Nephron progenitor cell (in vitro differentiated cells): Measurements from ENCODE around the gene DKC1.
A peak's percentile ranks its signal among the peaks of the same experiment; 100 is the strongest.

Experiments
- DNase-seq: peaks from one replicate; pipeline ENCODE4 v3.0.0; 2021
- H3K27ac Mint-ChIP-seq: 2 replicates; pipeline ENCODE4 v1.8.0; 2021; ENCODE audit warnings: mild to moderate bottlenecking, moderate library complexity, mixed read lengths
- H3K27me3 Mint-ChIP-seq: 2 replicates; pipeline ENCODE4 v1.8.0; 2021; ENCODE audit warnings: mild to moderate bottlenecking, low read depth, mixed read lengths; ENCODE audit not compliant: poor library complexity
- H3K36me3 Mint-ChIP-seq: 2 replicates; pipeline ENCODE4 v1.8.0; 2021; ENCODE audit warnings: low read depth, mixed read lengths
- H3K4me1 Mint-ChIP-seq: 2 replicates; pipeline ENCODE4 v1.8.0; 2021; ENCODE audit warnings: mixed read lengths
- H3K4me3 Mint-ChIP-seq: 2 replicates; pipeline ENCODE4 v1.8.0; 2021; ENCODE audit warnings: mild to moderate bottlenecking, moderate library complexity, mixed read lengths
- H3K9me3 Mint-ChIP-seq: 2 replicates; pipeline ENCODE4 v1.8.0; 2021; ENCODE audit warnings: mild to moderate bottlenecking, moderate library complexity, mixed read lengths
- CTCF ChIP-seq: fragments of 200-600 bp; sonication (generic); IDR thresholded peaks from 2 replicates; pipeline ENCODE4 v1.5.0; 2021; ENCODE audit warnings: antibody characterized with exemption

DKC1 gene

GRCh38 chrX:154762537-154763296, at the start of gene DKC1:
Gene DKC1 (plus strand): TSS chrX:154762864. CDS start chrX:154762966, 102 bp downstream.
- peak; percentile 94 for DNase-seq
- peaks cover 45% of the 10 kb centered on the region for H3K9me3 Mint-ChIP-seq
- H3K27ac Mint-ChIP-seq: peak within 1 kb of the TSS; percentile 99
- H3K36me3 Mint-ChIP-seq: peaks cover 31% of the 10 kb centered on the region
- peaks cover 20% of the 10 kb centered on the region for H3K4me1 Mint-ChIP-seq
- H3K4me3 Mint-ChIP-seq: peak within 1 kb of the TSS; percentile 87
- peaks cover 5% of the 10 kb centered on the region for H3K27me3 Mint-ChIP-seq
- no peak for TF ChIP-seq CTCF

GRCh38 chrX:154714925-154715324, 47.7 kb upstream of the DKC1 start:
- peak; percentile 50 for DNase-seq
- H3K36me3 Mint-ChIP-seq: no peaks in the 10 kb centered on the region
- H3K27ac Mint-ChIP-seq: no peak overlapping the region
- TF ChIP-seq CTCF: peak; percentile 72
- peaks cover 42% of the 10 kb centered on the region for H3K9me3 Mint-ChIP-seq
- H3K4me3 Mint-ChIP-seq: no peak overlapping the region
- peaks cover 17% of the 10 kb centered on the region for H3K27me3 Mint-ChIP-seq
- peaks cover 10% of the 10 kb centered on the region for H3K4me1 Mint-ChIP-seq

- Mint-ChIP-seq H3K27ac (no peak overlapping the region), H3K36me3 (no peaks in the 10 kb centered on the region), H3K4me1 (peaks cover 10% of the 10 kb centered on the region), H3K9me3 (peaks cover 43% of the 10 kb centered on the region), H3K27me3 (peaks cover 17% of the 10 kb centered on the region), H3K4me3 (no peak overlapping the region)
- DNase-seq: no peak
- TF ChIP-seq CTCF: no peak
Measured at GRCh38 chrX:154715825-154716224, 46.8 kb upstream of the DKC1 start.

GRCh38 chrX:154717824-154718223, 44.8 kb upstream of the DKC1 start:
- Mint-ChIP-seq H3K9me3 (peaks cover 47% of the 10 kb centered on the region), H3K4me1 (peaks cover 10% of the 10 kb centered on the region), H3K4me3 (no peak overlapping the region), H3K36me3 (no peaks in the 10 kb centered on the region), H3K27ac (no peak overlapping the region), H3K27me3 (peaks cover 12% of the 10 kb centered on the region)
- DNase-seq: peak; percentile 17
- TF ChIP-seq CTCF: no peak

- Mint-ChIP-seq H3K9me3 (peaks cover 51% of the 10 kb centered on the region), H3K4me3 (no peak overlapping the region), H3K27ac (no peak overlapping the region), H3K4me1 (peaks cover 10% of the 10 kb centered on the region), H3K27me3 (peaks cover 12% of the 10 kb centered on the region), H3K36me3 (no peaks in the 10 kb centered on the region)
- no peak for TF ChIP-seq CTCF
- DNase-seq: no peak
Measured at GRCh38 chrX:154718616-154719015, 44.0 kb upstream of the DKC1 start.

- no peak for DNase-seq
- Mint-ChIP-seq H3K4me3 (no peak overlapping the region), H3K9me3 (peaks cover 52% of the 10 kb centered on the region), H3K4me1 (peaks cover 10% of the 10 kb centered on the region), H3K27me3 (peaks cover 12% of the 10 kb centered on the region), H3K27ac (no peak overlapping the region), H3K36me3 (no peaks in the 10 kb centered on the region)
- no peak for TF ChIP-seq CTCF
Measured at GRCh38 chrX:154719132-154719675, 43.5 kb upstream of the DKC1 start.
